Stomach (tissue), 9 donors: Measurements from ENCODE around the gene CUEDC2. TPM values are rescaled to one million over a fixed set of nuclear protein-coding genes. Genes with fewer than 3 reads are reported as not detected.

Source experiments
- DNase-seq, 2 donors: peaks; one replicate each; pipeline versions ENCODE4 v3.0.0 to v3.0.0-alpha.2; 2013 to 2019
- H3K27ac ChIP-seq, 5 donors: fragments of 200-600 bp in 4 of 5; sonication (generic) in 4 of 5; one replicate each; pipeline ENCODE4 v1.5.1; 2013 to 2019; ENCODE audit warnings: mild to moderate bottlenecking in 1 of 5, moderate library complexity in 1 of 5
- H3K27me3 ChIP-seq, 3 donors: fragments of 200-600 bp; sonication (generic); one replicate each; pipeline ENCODE4 v1.5.1; 2017 to 2019; ENCODE audit warnings: mixed run types in 1 of 3
- H3K36me3 ChIP-seq, 4 donors: fragments of 200-600 bp; sonication (generic); 1 replicate in 3 of 4; 2 replicates in 1 of 4; pipeline ENCODE4 v1.5.1; 2016 to 2019
- H3K4me1 ChIP-seq, 4 donors: fragments of 200-600 bp; sonication (generic); one replicate each; pipeline ENCODE4 v1.5.1; 2016 to 2019
- H3K4me3 ChIP-seq, 4 donors: fragments of 200-600 bp; sonication (generic) in 3 of 4; one replicate each; pipeline ENCODE4 v1.5.1; 2016 to 2019; ENCODE audit warnings: mild to moderate bottlenecking in 1 of 4
- H3K9me3 ChIP-seq, 4 donors: fragments of 200-600 bp; sonication (generic); one replicate each; pipeline ENCODE4 v1.5.1; 2016 to 2019
- CTCF ChIP-seq, 7 experiments: fragments of 450-650 bp in 4 of 7; fragments of 200-600 bp in 3 of 7; sonication (generic) in 3 of 7; IDR thresholded peaks; one replicate each; pipeline ENCODE4 v1.5.1; 2016 to 2019; ENCODE audit warnings: antibody characterized with exemption in 7 of 7, control low read depth in 2 of 7, mild to moderate bottlenecking in 1 of 7
- EP300 ChIP-seq: sonication (generic); formaldehyde crosslinking; IDR thresholded peaks from one replicate; pipeline ENCODE4 v1.6.1; 2017; ENCODE audit warnings: antibody characterized with exemption
- POLR2A ChIP-seq, 4 donors: fragments of 450-650 bp; IDR thresholded peaks; one replicate each; pipeline ENCODE4 v1.6.1; 2016; ENCODE audit warnings: antibody characterized with exemption in 4 of 4, control low read depth in 2 of 4, mild to moderate bottlenecking in 1 of 4, moderate library complexity in 1 of 4
- POLR2AphosphoS5 ChIP-seq, 3 donors: sonication (generic); formaldehyde crosslinking; IDR thresholded peaks; one replicate each; pipeline ENCODE4 v1.6.1; 2016; ENCODE audit warnings: antibody characterized with exemption in 3 of 3
- WGBS, 5 donors: extraction: QIAGEN DNeasy Blood & Tissue Kit in 3 of 5; methylation state at CpG; one replicate each; pipeline versions ENCODE4 v1.1.5 to v1.1.7; 2013 to 2018; 5-methylcytosine and 5-hydroxymethylcytosine counted together
- intact Hi-C: fragments of 100-400 bp; cut with DNase I; formaldehyde crosslinking; loops from one replicate; pipeline ENCODE4 v1.15.1; 2023; ENCODE audit warnings: low total_unique reads
- polyA plus RNA-seq, 3 donors: library from polyadenylated mRNA; stranded (reverse); fragments of 200-250 nt; gene quantifications; one replicate each; pipeline ENCODE4 v1.2.3, GENCODE V29; 2013
- total RNA-seq, 5 donors: library from RNA; depleted of rRNA; stranded (reverse); fragments of >200 nt; gene quantifications; one replicate each; pipeline versions ENCODE4 v1.1.0 to v1.2.3, GENCODE V29; 2014 to 2016
- donor health status: healthy with polysubstance abuse.
- donor health status: Bipolar disorder and iron deficiency.
- donor health status: healthy.

Gene CUEDC2
- total and polyA plus RNA-seq, 8 donors = 15.9 to 145 (median 41.2) TPM

- TF ChIP-seq POLR2AphosphoS5 (IDR thresholded peaks at IDR 0.05) = no peak
- no peaks in the 10 kb centered on the region for H3K36me3 ChIP-seq
- peak overlapping the region; percentile 71 to 91 (median 82) for H3K4me3 ChIP-seq
- no peak for DNase-seq
- H3K27ac ChIP-seq = peak overlapping the region; percentile 82 to 94 (median 92)
- no peaks in the 10 kb centered on the region for H3K27me3 ChIP-seq
- intact Hi-C loops = no loop called here
- no peaks in the 10 kb centered on the region for H3K9me3 ChIP-seq
- peaks cover 0 to 47% (median 29%) of the 10 kb centered on the region in 4 donors for H3K4me1 ChIP-seq
- 0 to 1% (median 1%) methylated on average over 11 of the region's 11 CpGs for WGBS, 5 donors
Observed at GRCh38 chr10:102450124-102450373, 17.7 kb upstream of the CUEDC2 start.

GRCh38 chr10:102449321-102450123, 17.1 kb upstream of the CUEDC2 start:
- TF ChIP-seq CTCF (IDR thresholded peaks at IDR 0.05) (no peak), EP300 (no peak), POLR2A (IDR thresholded peaks at IDR 0.05) (no peak)
- Histone ChIP-seq H3K4me3 (peak overlapping the region; percentile 71 to 91 (median 82)), H3K4me1 (peaks cover 0 to 47% (median 29%) of the 10 kb centered on the region in 4 donors), H3K27me3 (no peaks in the 10 kb centered on the region), H3K36me3 (no peaks in the 10 kb centered on the region), H3K9me3 (no peaks in the 10 kb centered on the region), H3K27ac (peak overlapping the region; percentile 82 to 94 (median 92))
- intact Hi-C loops = no loop called here
- WGBS, 5 donors = 5 to 7% (median 6%) methylated on average over 29 to 30 of the region's 30 CpGs
- DNase-seq = peak; percentile 91 to 94

GRCh38 chr10:102444851-102445250, 12.5 kb upstream of the CUEDC2 start:
- TF ChIP-seq CTCF (IDR thresholded peaks at IDR 0.05) = no peak
- no peak for TF ChIP-seq POLR2A (IDR thresholded peaks at IDR 0.05)
- TF ChIP-seq POLR2AphosphoS5 (IDR thresholded peaks at IDR 0.05) = no peak
- TF ChIP-seq EP300 = no peak
- 73 to 83% (median 78%) methylated on average over 2 of the region's 2 CpGs for WGBS, 5 donors
- intact Hi-C loops = no loop called here

GRCh38 chr10:102438374-102438773, 6.0 kb upstream of the CUEDC2 start:
- intact Hi-C loops = no loop called here
- Histone ChIP-seq H3K27ac (no peak overlapping the region), H3K4me1 (peaks cover 0 to 23% (median 8%) of the 10 kb centered on the region in 4 donors), H3K27me3 (peaks cover 0 to 35% (median 3%) of the 10 kb centered on the region in 3 donors), H3K36me3 (no peaks in the 10 kb centered on the region), H3K9me3 (no peaks in the 10 kb centered on the region), H3K4me3 (no peak overlapping the region)
- 74 to 86% (median 83%) methylated on average over 1 of the region's 1 CpG for WGBS, 5 donors
- no peak for DNase-seq
- TF ChIP-seq CTCF (IDR thresholded peaks at IDR 0.05) = no peak
- no peak for TF ChIP-seq POLR2A (IDR thresholded peaks at IDR 0.05)
- no peak for TF ChIP-seq EP300
- no peak for TF ChIP-seq POLR2AphosphoS5 (IDR thresholded peaks at IDR 0.05)

More at GRCh38 chr10:102444851-102445250, 12.5 kb upstream of the CUEDC2 start:
- no peak for DNase-seq
- no peaks in the 10 kb centered on the region for H3K9me3 ChIP-seq
- H3K27ac ChIP-seq = no peak overlapping the region
- H3K4me1 ChIP-seq = peaks cover 0 to 9% (median 7%) of the 10 kb centered on the region in 4 donors
- no peaks in the 10 kb centered on the region for H3K27me3 ChIP-seq
- no peak overlapping the region for H3K4me3 ChIP-seq
- H3K36me3 ChIP-seq = no peaks in the 10 kb centered on the region

GRCh38 chr10:102437515-102437914, 5.1 kb upstream of the CUEDC2 start:
- DNase-seq = no peak
- intact Hi-C loops = no loop called here
- H3K4me3 ChIP-seq = no peak overlapping the region
- TF ChIP-seq POLR2AphosphoS5 (IDR thresholded peaks at IDR 0.05) = no peak
- no peaks in the 10 kb centered on the region for H3K9me3 ChIP-seq
- H3K27me3 ChIP-seq = peaks cover 0 to 35% (median 3%) of the 10 kb centered on the region in 3 donors
- H3K27ac ChIP-seq = no peak overlapping the region
- peaks cover 0 to 31% (median 10%) of the 10 kb centered on the region in 4 donors for H3K4me1 ChIP-seq
- no peaks in the 10 kb centered on the region for H3K36me3 ChIP-seq
- 90 to 95% (median 95%) methylated on average over 3 of the region's 3 CpGs for WGBS, 5 donors
